ENCODE measurements around the gene CLCN4.

The CLCN4 gene

GRCh38 chrX:10168226-10168625 is 11.5 kb downstream of the CLCN4 start:
- Mint-ChIP-seq H3K4me3 (no peak overlapping the region), H3K9me3 (peaks cover 68% of the 10 kb centered on the region), H3K36me3 (ENCODE audit: low read depth) (peaks cover 21% of the 10 kb centered on the region), H3K27ac (no peak overlapping the region), H3K27me3 (ENCODE audit: low read depth, poor library complexity) (peaks cover 4% of the 10 kb centered on the region), H3K4me1 (peaks cover 27% of the 10 kb centered on the region)
- DNase-seq, result no peak
- TF ChIP-seq, protein P1, sequence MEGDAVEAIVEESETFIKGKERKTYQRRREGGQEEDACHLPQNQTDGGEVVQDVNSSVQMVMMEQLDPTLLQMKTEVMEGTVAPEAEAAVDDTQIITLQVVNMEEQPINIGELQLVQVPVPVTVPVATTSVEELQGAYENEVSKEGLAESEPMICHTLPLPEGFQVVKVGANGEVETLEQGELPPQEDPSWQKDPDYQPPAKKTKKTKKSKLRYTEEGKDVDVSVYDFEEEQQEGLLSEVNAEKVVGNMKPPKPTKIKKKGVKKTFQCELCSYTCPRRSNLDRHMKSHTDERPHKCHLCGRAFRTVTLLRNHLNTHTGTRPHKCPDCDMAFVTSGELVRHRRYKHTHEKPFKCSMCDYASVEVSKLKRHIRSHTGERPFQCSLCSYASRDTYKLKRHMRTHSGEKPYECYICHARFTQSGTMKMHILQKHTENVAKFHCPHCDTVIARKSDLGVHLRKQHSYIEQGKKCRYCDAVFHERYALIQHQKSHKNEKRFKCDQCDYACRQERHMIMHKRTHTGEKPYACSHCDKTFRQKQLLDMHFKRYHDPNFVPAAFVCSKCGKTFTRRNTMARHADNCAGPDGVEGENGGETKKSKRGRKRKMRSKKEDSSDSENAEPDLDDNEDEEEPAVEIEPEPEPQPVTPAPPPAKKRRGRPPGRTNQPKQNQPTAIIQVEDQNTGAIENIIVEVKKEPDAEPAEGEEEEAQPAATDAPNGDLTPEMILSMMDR (IDR thresholded peaks at IDR 0.05), result no peak

DNA sequence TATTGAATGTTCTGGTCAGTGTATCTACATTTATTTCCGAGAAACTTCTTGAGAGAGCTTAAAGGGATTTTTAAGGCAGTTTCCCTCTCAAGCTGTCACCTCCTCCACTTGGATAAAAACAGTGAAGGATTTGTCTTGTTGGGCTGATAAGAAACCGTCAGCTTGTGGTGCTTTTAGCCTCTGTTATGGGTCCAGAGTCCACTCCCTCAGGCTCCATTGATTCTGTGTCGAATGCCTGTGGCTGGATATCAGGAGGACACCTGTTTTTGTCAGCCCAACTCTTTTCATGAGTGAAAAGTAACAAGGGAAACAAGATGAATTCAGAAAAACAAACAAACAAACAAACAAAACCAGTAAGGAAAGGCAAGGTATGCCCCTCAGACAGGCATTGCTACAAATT is 12.4 kb downstream of the CLCN4 start:
- no peak for DNase-seq
- peaks cover 36% of the 10 kb centered on the region for H3K4me1 Mint-ChIP-seq
- no peak overlapping the region for H3K4me3 Mint-ChIP-seq
- H3K36me3 Mint-ChIP-seq (ENCODE audit: low read depth), result peaks cover 15% of the 10 kb centered on the region
- H3K27me3 Mint-ChIP-seq (ENCODE audit: low read depth, poor library complexity), result peaks cover 4% of the 10 kb centered on the region
- H3K27ac Mint-ChIP-seq, result no peak overlapping the region
- peaks cover 68% of the 10 kb centered on the region for H3K9me3 Mint-ChIP-seq
- TF ChIP-seq, protein P1 (IDR thresholded peaks at IDR 0.05), result no peak

DNA sequence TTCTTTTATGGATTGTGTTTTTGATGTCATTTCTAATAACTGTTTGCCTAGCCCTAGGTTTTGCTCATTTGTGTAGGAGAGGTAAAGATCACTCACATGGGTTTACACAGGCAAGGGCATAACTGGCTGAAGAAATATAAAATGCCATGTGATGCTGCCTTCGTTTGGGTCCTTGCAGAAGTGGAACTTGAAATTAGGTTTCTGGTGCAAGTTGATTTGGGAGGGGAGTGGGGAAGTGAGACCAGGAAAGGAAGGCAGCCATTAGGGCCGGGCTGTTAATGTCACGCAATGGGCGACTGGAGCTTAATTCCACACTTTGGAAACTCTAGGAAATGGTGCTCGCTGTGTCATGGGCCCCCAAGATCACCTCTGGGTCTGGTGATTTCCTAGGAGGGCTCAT is 14.5 kb downstream of the CLCN4 start:
- TF ChIP-seq, protein P1 (IDR thresholded peaks at IDR 0.05), result no peak
- no peak for DNase-seq
- Mint-ChIP-seq H3K9me3 (peaks cover 61% of the 10 kb centered on the region), H3K36me3 (ENCODE audit: low read depth) (peaks cover 12% of the 10 kb centered on the region), H3K27ac (no peak overlapping the region), H3K27me3 (ENCODE audit: low read depth, poor library complexity) (peaks cover 4% of the 10 kb centered on the region), H3K4me3 (no peak overlapping the region), H3K4me1 (peaks cover 45% of the 10 kb centered on the region)

DNA sequence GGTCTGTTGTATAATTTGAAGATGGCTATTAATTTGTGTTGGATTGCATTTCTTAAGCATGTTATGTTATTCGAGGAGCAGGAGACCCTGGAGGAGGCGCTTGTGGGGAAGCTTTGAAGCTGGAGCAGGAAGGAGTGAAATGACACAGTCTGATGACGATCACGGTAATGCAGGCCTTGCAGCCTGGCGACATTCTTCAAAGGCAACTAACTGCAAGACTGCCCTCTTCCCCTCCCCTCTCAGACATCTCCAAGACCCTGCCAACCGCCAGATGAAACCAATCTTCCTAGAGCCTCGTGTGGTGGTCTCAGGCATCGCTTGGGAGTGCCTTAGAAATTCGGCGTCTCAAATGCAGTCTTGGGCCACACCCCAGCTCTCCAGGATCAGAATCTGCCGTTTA is 16.1 kb downstream of the CLCN4 start:
- TF ChIP-seq, protein P1 (IDR thresholded peaks at IDR 0.05), result no peak
- peaks cover 4% of the 10 kb centered on the region for H3K27me3 Mint-ChIP-seq (ENCODE audit: low read depth, poor library complexity)
- H3K4me3 Mint-ChIP-seq, result no peak overlapping the region
- DNase-seq, result peak; percentile 16
- H3K27ac Mint-ChIP-seq, result peak overlapping the region; percentile 99
- H3K36me3 Mint-ChIP-seq (ENCODE audit: low read depth), result peaks cover 12% of the 10 kb centered on the region
- H3K4me1 Mint-ChIP-seq, result peaks cover 51% of the 10 kb centered on the region
- H3K9me3 Mint-ChIP-seq, result peaks cover 57% of the 10 kb centered on the region

- peaks cover 51% of the 10 kb centered on the region for H3K4me1 Mint-ChIP-seq
- peak; percentile 66 for DNase-seq
- peaks cover 56% of the 10 kb centered on the region for H3K9me3 Mint-ChIP-seq
- H3K27me3 Mint-ChIP-seq (ENCODE audit: low read depth, poor library complexity), result peaks cover 4% of the 10 kb centered on the region
- peaks cover 11% of the 10 kb centered on the region for H3K36me3 Mint-ChIP-seq (ENCODE audit: low read depth)
- H3K27ac Mint-ChIP-seq, result peak overlapping the region; percentile 99
- peak overlapping the region; percentile 26 for H3K4me3 Mint-ChIP-seq
- TF ChIP-seq, protein P1 (IDR thresholded peaks at IDR 0.05), result no peak
These were observed 16.6 kb downstream of the CLCN4 start for GRCh38 chrX:10173331-10173900.

GRCh38 chrX:10174051-10174450 is 17.3 kb downstream of the CLCN4 start:
- TF ChIP-seq, protein P1 (IDR thresholded peaks at IDR 0.05), result no peak
- Mint-ChIP-seq H3K27me3 (ENCODE audit: low read depth, poor library complexity) (peaks cover 4% of the 10 kb centered on the region), H3K27ac (peak overlapping the region; percentile 99), H3K36me3 (ENCODE audit: low read depth) (peaks cover 7% of the 10 kb centered on the region), H3K4me3 (no peak overlapping the region), H3K9me3 (peaks cover 50% of the 10 kb centered on the region), H3K4me1 (peaks cover 51% of the 10 kb centered on the region)
- no peak for DNase-seq

All from nephron progenitor cell (in vitro differentiated cells).